Measurements from ENCODE around the gene MMEL1.

- no peak for TF ChIP-seq CTCF (conservative IDR thresholded peaks at IDR 0.05; ENCODE audit: low read depth, low read length)
- no peak for TF ChIP-seq EZH2phosphoT487 (IDR thresholded peaks at IDR 0.05; ENCODE audit: borderline replicate concordance, low read length)
- no peak for TF ChIP-seq EZH2 (IDR thresholded peaks at IDR 0.05; ENCODE audit: low read length, unreplicated experiment)
Measured at GRCh38 chr1:2643414-2644077, 10.7 kb upstream of the MMEL1 start.
